Measurements from ENCODE around the gene CDS1. TPM values are rescaled to one million over a fixed set of nuclear protein-coding genes. Genes with fewer than 3 reads are reported as not detected.
"Not testable (repeated sequence)": the region's sequence is repeated elsewhere in the genome, so short reads cannot be mapped to it uniquely, and the experiment has no call there.

The CDS1 gene
- 0.22 TPM for total RNA-seq
- under 1 TPM in 3 of 4 donors, not detected in 1; 0.09 to 0.15 (median 0.11) TPM for polyA plus RNA-seq

DNA sequence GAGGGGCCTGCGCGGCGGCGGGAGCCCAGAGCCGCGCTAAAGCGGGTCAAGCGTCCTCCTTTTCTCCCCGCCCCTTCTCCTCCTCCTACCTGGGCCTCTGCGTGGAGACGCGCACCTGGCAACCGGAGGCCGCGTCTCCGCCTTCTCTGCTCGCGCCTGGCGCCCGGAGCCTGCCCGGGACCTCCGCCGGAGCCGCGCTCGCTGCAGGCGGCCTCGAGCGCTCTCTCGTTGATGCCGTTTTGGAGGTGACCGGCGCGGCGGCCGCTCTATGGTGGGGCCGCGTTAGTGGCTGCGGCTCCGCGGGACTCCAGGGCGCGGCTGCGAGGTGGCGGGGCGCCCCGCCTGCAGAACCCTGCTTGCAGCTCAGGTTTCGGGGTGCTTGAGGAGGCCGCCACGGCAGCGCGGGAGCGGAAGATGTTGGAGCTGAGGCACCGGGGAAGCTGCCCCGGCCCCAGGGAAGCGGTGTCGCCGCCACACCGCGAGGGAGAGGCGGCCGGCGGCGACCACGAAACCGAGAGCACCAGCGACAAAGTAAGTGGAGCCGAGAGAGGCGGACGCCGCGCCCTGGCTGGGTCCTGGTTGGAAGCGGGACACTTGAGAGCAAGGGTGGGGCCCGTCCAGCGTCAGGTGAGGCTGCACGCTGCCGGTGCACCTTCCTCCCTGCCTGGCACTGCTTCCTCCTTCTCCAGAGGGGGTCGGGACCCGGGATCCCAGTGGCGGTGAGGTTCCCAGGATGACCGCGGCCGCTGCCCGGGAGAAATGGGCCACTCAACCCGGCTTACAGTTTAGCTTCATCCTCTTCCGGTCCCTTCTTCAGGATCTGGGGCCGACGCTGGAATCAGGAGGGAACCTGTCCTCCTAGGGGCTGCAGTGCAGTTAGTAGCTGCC, at the start of gene CDS1:
Gene CDS1 (plus strand): TSS at position 140 of the 888 bp plus-strand sequence. CDS start 275 bp downstream, at position 415.
- H3K4me1 Mint-ChIP-seq, result peaks cover 6 to 22% (median 14%) of the 10 kb centered on the region in 4 donors
- peak within 1 kb of the TSS; percentile 66 to 96 (median 88) for H3K4me3 Mint-ChIP-seq
- Histone ChIP-seq H3K4me1 (ENCODE audit: control insufficient read depth, insufficient read depth, low read length, poor library complexity, severe bottlenecking) (peaks cover 16% of the 10 kb centered on the region), H3K36me3 (ENCODE audit: control insufficient read depth, insufficient read depth, low read length) (no peaks in the 10 kb centered on the region), H3K9me3 (ENCODE audit: control insufficient read depth in 2 of 2, low read length in 2 of 2) (no peaks in the 10 kb centered on the region), H3K27me3 (ENCODE audit: control insufficient read depth, insufficient read depth, low read length) (peaks cover 25% of the 10 kb centered on the region), H3K4me3 (ENCODE audit: low read depth, low read length) (peak within 1 kb of the TSS; percentile 38), H3K27ac (ENCODE audit: insufficient read depth, low read length, poor library complexity, severe bottlenecking) (no peak within 1 kb of the TSS)
- peak within 1 kb of the TSS in 2 of 3 donors; percentile 27 to 86 for H3K27ac Mint-ChIP-seq
- H3K9me3 Mint-ChIP-seq, result peaks cover 0 to 8% (median 3%) of the 10 kb centered on the region in 7 donors
- H3K36me3 Mint-ChIP-seq, result no peaks in the 10 kb centered on the region
- H3K27me3 Mint-ChIP-seq, result peaks cover 41% of the 10 kb centered on the region
- DNase-seq, result peak in 1 of 3 donors; percentile 57
- ATAC-seq (ENCODE audit: low read depth in 2 of 2), result peak; percentile 66

DNA sequence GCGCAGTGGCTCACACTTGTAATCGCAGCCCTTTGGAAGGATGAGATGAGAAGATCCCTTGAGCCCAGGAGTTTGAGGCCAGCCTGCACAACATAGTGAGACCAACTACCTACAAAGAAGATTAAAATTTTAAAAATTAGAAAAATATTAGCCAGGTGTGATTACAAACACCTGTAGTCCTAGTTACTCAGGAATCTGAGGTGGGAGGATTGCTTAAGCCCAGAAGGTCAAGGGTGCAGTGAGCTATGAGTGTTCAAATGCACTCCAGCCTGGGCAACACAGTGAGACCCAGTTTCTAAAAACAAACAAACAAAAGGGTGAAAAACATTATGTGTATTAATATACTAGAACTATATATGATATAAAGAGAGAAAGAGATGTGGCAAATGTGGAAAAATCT, 47.0 kb upstream of the CDS1 start:
- Histone ChIP-seq H3K4me3 (ENCODE audit: low read depth, low read length) (no peak overlapping the region), H3K9me3 (ENCODE audit: control insufficient read depth in 2 of 2, low read length in 2 of 2) (no peaks in the 10 kb centered on the region), H3K4me1 (ENCODE audit: control insufficient read depth, insufficient read depth, low read length, poor library complexity, severe bottlenecking) (no peaks in the 10 kb centered on the region), H3K27ac (ENCODE audit: insufficient read depth, low read length, poor library complexity, severe bottlenecking) (no peak overlapping the region), H3K36me3 (ENCODE audit: control insufficient read depth, insufficient read depth, low read length) (no peaks in the 10 kb centered on the region), H3K27me3 (ENCODE audit: control insufficient read depth, insufficient read depth, low read length) (no peaks in the 10 kb centered on the region)
- H3K4me3 Mint-ChIP-seq, result no peak overlapping the region
- DNase-seq, result no peak
- H3K9me3 Mint-ChIP-seq, result peaks cover 0 to 7% (median 0%) of the 10 kb centered on the region in 7 donors
- H3K36me3 Mint-ChIP-seq, result no peaks in the 10 kb centered on the region
- ATAC-seq (ENCODE audit: low read depth in 2 of 2), result no peak
- no peaks in the 10 kb centered on the region for H3K27me3 Mint-ChIP-seq
- no peak overlapping the region for H3K27ac Mint-ChIP-seq
- H3K4me1 Mint-ChIP-seq, result no peaks in the 10 kb centered on the region

GRCh38 chr4:84545093-84545492, 37.8 kb upstream of the CDS1 start:
- ATAC-seq (ENCODE audit: low read depth in 2 of 2), result no peak
- H3K36me3 ChIP-seq (ENCODE audit: control insufficient read depth, insufficient read depth, low read length), result no peaks in the 10 kb centered on the region
- H3K27me3 Mint-ChIP-seq, result peaks cover 6% of the 10 kb centered on the region
- H3K4me3 Mint-ChIP-seq, result no peak overlapping the region
- H3K4me1 Mint-ChIP-seq, result no peaks in the 10 kb centered on the region
- no peaks in the 10 kb centered on the region for H3K9me3 ChIP-seq (ENCODE audit: control insufficient read depth in 2 of 2, low read length in 2 of 2)
- no peaks in the 10 kb centered on the region for H3K36me3 Mint-ChIP-seq
- no peak overlapping the region for H3K27ac ChIP-seq (ENCODE audit: insufficient read depth, low read length, poor library complexity, severe bottlenecking)
- no peak overlapping the region for H3K27ac Mint-ChIP-seq
- peaks cover 0 to 2% (median 0%) of the 10 kb centered on the region in 7 donors for H3K9me3 Mint-ChIP-seq
- H3K4me1 ChIP-seq (ENCODE audit: control insufficient read depth, insufficient read depth, low read length, poor library complexity, severe bottlenecking), result no peaks in the 10 kb centered on the region
- no peak overlapping the region for H3K4me3 ChIP-seq (ENCODE audit: low read depth, low read length)
- DNase-seq, result no peak
- H3K27me3 ChIP-seq (ENCODE audit: control insufficient read depth, insufficient read depth, low read length), result no peaks in the 10 kb centered on the region

- no peak overlapping the region for H3K27ac ChIP-seq (ENCODE audit: insufficient read depth, low read length, poor library complexity, severe bottlenecking)
- ATAC-seq (ENCODE audit: low read depth in 2 of 2) (no peak), DNase-seq (no peak)
- no peaks in the 10 kb centered on the region for H3K36me3 Mint-ChIP-seq
- no peak overlapping the region for H3K4me3 Mint-ChIP-seq
- H3K36me3 ChIP-seq (ENCODE audit: control insufficient read depth, insufficient read depth, low read length), result no peaks in the 10 kb centered on the region
- H3K9me3 ChIP-seq (ENCODE audit: control insufficient read depth in 2 of 2, low read length in 2 of 2), result no peaks in the 10 kb centered on the region
- H3K9me3 Mint-ChIP-seq, result peaks cover 0 to 2% (median 0%) of the 10 kb centered on the region in 7 donors
- H3K27me3 ChIP-seq (ENCODE audit: control insufficient read depth, insufficient read depth, low read length), result no peaks in the 10 kb centered on the region
- H3K27me3 Mint-ChIP-seq, result peaks cover 6% of the 10 kb centered on the region
- no peaks in the 10 kb centered on the region for H3K4me1 Mint-ChIP-seq
- H3K4me1 ChIP-seq (ENCODE audit: control insufficient read depth, insufficient read depth, low read length, poor library complexity, severe bottlenecking), result no peaks in the 10 kb centered on the region
- no peak overlapping the region for H3K4me3 ChIP-seq (ENCODE audit: low read depth, low read length)
- no peak overlapping the region for H3K27ac Mint-ChIP-seq
These were observed 35.7 kb upstream of the CDS1 start for GRCh38 chr4:84547211-84547610.

- H3K27me3 ChIP-seq (ENCODE audit: control insufficient read depth, insufficient read depth, low read length); H3K4me1 ChIP-seq (ENCODE audit: control insufficient read depth, insufficient read depth, low read length, poor library complexity, severe bottlenecking); DNase-seq; H3K27me3 Mint-ChIP-seq; H3K4me3 ChIP-seq (ENCODE audit: low read depth, low read length); ATAC-seq (ENCODE audit: low read depth in 2 of 2); H3K36me3 Mint-ChIP-seq; H3K4me3 Mint-ChIP-seq; H3K36me3 ChIP-seq (ENCODE audit: control insufficient read depth, insufficient read depth, low read length); H3K27ac ChIP-seq (ENCODE audit: insufficient read depth, low read length, poor library complexity, severe bottlenecking); H3K9me3 Mint-ChIP-seq; H3K4me1 Mint-ChIP-seq; H3K27ac Mint-ChIP-seq; H3K9me3 ChIP-seq (ENCODE audit: control insufficient read depth in 2 of 2, low read length in 2 of 2): not testable (repeated sequence)
These were observed 33.7 kb upstream of the CDS1 start for GRCh38 chr4:84549191-84549590.

- Mint-ChIP-seq H3K36me3 (no peaks in the 10 kb centered on the region), H3K9me3 (peaks cover 0 to 4% (median 1%) of the 10 kb centered on the region in 7 donors), H3K27ac (no peak overlapping the region)
These were observed 20.8 kb upstream of the CDS1 start for GRCh38 chr4:84562156-84562555.

GRCh38 chr4:84563002-84563401, 19.9 kb upstream of the CDS1 start:
- Mint-ChIP-seq H3K27me3 (peaks cover 8% of the 10 kb centered on the region), H3K9me3 (peaks cover 0 to 4% (median 1%) of the 10 kb centered on the region in 7 donors), H3K36me3 (no peaks in the 10 kb centered on the region), H3K4me1 (no peaks in the 10 kb centered on the region), H3K4me3 (no peak overlapping the region), H3K27ac (no peak overlapping the region)
- Histone ChIP-seq H3K36me3 (ENCODE audit: control insufficient read depth, insufficient read depth, low read length) (no peaks in the 10 kb centered on the region), H3K27me3 (ENCODE audit: control insufficient read depth, insufficient read depth, low read length) (no peaks in the 10 kb centered on the region), H3K4me1 (ENCODE audit: control insufficient read depth, insufficient read depth, low read length, poor library complexity, severe bottlenecking) (no peaks in the 10 kb centered on the region), H3K4me3 (ENCODE audit: low read depth, low read length) (no peak overlapping the region), H3K9me3 (ENCODE audit: control insufficient read depth in 2 of 2, low read length in 2 of 2) (no peaks in the 10 kb centered on the region), H3K27ac (ENCODE audit: insufficient read depth, low read length, poor library complexity, severe bottlenecking) (no peak overlapping the region)
- no peak for DNase-seq
- no peak for ATAC-seq (ENCODE audit: low read depth in 2 of 2)

More at GRCh38 chr4:84562156-84562555, 20.8 kb upstream of the CDS1 start:
- peaks cover 8% of the 10 kb centered on the region for H3K27me3 Mint-ChIP-seq
- H3K4me3 ChIP-seq (ENCODE audit: low read depth, low read length), result no peak overlapping the region
- H3K4me3 Mint-ChIP-seq, result no peak overlapping the region
- H3K27ac ChIP-seq (ENCODE audit: insufficient read depth, low read length, poor library complexity, severe bottlenecking), result no peak overlapping the region
- no peaks in the 10 kb centered on the region for H3K9me3 ChIP-seq (ENCODE audit: control insufficient read depth in 2 of 2, low read length in 2 of 2)
- H3K36me3 ChIP-seq (ENCODE audit: control insufficient read depth, insufficient read depth, low read length), result no peaks in the 10 kb centered on the region
- ATAC-seq (ENCODE audit: low read depth in 2 of 2) (no peak), DNase-seq (no peak)
- no peaks in the 10 kb centered on the region for H3K4me1 ChIP-seq (ENCODE audit: control insufficient read depth, insufficient read depth, low read length, poor library complexity, severe bottlenecking)
- no peaks in the 10 kb centered on the region for H3K27me3 ChIP-seq (ENCODE audit: control insufficient read depth, insufficient read depth, low read length)
- H3K4me1 Mint-ChIP-seq, result no peaks in the 10 kb centered on the region

DNA sequence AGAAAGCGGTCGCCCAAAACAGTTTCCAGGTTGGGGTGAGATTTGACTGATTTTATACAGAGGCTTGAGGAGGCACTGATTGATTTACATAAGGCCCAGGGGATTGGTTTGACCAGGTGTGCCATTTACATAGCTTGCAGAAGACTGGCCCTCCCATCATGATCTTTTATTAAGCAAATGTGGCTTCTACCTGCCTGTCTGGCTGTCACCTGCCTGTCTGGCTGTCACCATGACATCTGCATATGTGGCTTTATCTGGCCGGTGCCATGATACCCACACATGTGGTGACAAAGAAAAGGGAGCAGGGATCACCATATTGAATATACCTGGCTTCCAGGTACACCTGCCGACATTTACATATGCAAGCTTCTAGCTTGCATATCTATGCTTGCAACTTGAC, 17.0 kb upstream of the CDS1 start:
- Mint-ChIP-seq H3K27me3 (peaks cover 8% of the 10 kb centered on the region), H3K4me1 (no peaks in the 10 kb centered on the region)
- ATAC-seq (ENCODE audit: low read depth in 2 of 2), result no peak

More for the DNA sequence above, 17.0 kb upstream of the CDS1 start:
- no peak overlapping the region for H3K27ac Mint-ChIP-seq
- DNase-seq, result no peak
- peaks cover 0 to 3% (median 0%) of the 10 kb centered on the region in 7 donors for H3K9me3 Mint-ChIP-seq
- H3K9me3 ChIP-seq (ENCODE audit: control insufficient read depth in 2 of 2, low read length in 2 of 2), result no peaks in the 10 kb centered on the region
- H3K4me3 ChIP-seq (ENCODE audit: low read depth, low read length), result no peak overlapping the region
- H3K27me3 ChIP-seq (ENCODE audit: control insufficient read depth, insufficient read depth, low read length), result no peaks in the 10 kb centered on the region
- H3K4me1 ChIP-seq (ENCODE audit: control insufficient read depth, insufficient read depth, low read length, poor library complexity, severe bottlenecking), result no peaks in the 10 kb centered on the region
- no peaks in the 10 kb centered on the region for H3K36me3 ChIP-seq (ENCODE audit: control insufficient read depth, insufficient read depth, low read length)
- H3K27ac ChIP-seq (ENCODE audit: insufficient read depth, low read length, poor library complexity, severe bottlenecking), result no peak overlapping the region
- H3K36me3 Mint-ChIP-seq, result no peaks in the 10 kb centered on the region
- no peak overlapping the region for H3K4me3 Mint-ChIP-seq

All from CD4-positive, CD25-positive, alpha-beta regulatory T cell (primary cell).